ENCODE measurements around the gene LHPP.

DNA sequence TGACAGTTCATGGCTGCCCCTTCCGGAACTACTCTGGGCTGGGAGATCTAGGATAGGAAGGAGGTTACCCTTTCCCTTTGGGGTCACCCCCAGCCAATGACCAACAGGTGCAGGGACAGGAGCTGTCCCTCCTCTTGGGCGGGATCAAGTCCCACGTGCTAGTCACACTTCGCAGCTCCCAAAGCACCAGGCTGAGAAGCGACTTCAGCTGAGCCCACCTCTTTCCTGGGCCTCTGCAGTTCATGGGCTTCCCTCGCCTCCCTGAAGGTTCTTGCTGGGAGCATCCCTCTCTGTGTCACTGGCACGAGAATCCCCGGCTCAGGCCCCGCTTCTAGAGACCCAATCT is 167.0 kb downstream of the LHPP start:
- TF ChIP-seq, protein P1, sequence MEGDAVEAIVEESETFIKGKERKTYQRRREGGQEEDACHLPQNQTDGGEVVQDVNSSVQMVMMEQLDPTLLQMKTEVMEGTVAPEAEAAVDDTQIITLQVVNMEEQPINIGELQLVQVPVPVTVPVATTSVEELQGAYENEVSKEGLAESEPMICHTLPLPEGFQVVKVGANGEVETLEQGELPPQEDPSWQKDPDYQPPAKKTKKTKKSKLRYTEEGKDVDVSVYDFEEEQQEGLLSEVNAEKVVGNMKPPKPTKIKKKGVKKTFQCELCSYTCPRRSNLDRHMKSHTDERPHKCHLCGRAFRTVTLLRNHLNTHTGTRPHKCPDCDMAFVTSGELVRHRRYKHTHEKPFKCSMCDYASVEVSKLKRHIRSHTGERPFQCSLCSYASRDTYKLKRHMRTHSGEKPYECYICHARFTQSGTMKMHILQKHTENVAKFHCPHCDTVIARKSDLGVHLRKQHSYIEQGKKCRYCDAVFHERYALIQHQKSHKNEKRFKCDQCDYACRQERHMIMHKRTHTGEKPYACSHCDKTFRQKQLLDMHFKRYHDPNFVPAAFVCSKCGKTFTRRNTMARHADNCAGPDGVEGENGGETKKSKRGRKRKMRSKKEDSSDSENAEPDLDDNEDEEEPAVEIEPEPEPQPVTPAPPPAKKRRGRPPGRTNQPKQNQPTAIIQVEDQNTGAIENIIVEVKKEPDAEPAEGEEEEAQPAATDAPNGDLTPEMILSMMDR (IDR thresholded peaks at IDR 0.05): no peak
- TF ChIP-seq POLR2AphosphoS5 (IDR thresholded peaks at IDR 0.05): no peak
- TF ChIP-seq POLR2A (IDR thresholded peaks at IDR 0.05): no peak
- no peak for TF ChIP-seq EP300 (IDR thresholded peaks at IDR 0.05)
